Activated CD4-positive, alpha-beta memory T cell treated with anti-CD3 and anti-CD28 coated beads for 36 hours (primary cell): ENCODE data around the gene PMEL. TPM values are rescaled to one million over a fixed set of nuclear protein-coding genes. Genes with fewer than 3 reads are reported as not detected.
A peak's percentile ranks its signal among the peaks of the same experiment; 100 is the strongest.

Source experiments
- CTCF ChIA-PET: fragments of 350-600 bp; sonication (Branson Sonifier 250); formaldehyde crosslinking; loops from one replicate; lab custom pipeline; 2021; ENCODE audit warnings: antibody characterized with exemption, inconsistent platforms; lab: Charles Lee
- POLR2A ChIA-PET: fragments of 350-600 bp; sonication (Branson Sonifier 250); formaldehyde crosslinking; loops from one replicate; lab custom pipeline; 2021; ENCODE audit warnings: antibody characterized with exemption; lab: Charles Lee
- DNase-seq: peaks from one replicate; pipeline ENCODE4 v3.0.0-alpha.2; 2020
- H3K27ac Mint-ChIP-seq: one replicate; pipeline ENCODE4 v1.8.0; 2021; ENCODE audit warnings: mixed read lengths
- H3K27me3 Mint-ChIP-seq: one replicate; pipeline ENCODE4 v1.8.0; 2021; ENCODE audit warnings: mixed read lengths
- H3K36me3 Mint-ChIP-seq: one replicate; pipeline ENCODE4 v1.8.0; 2021; ENCODE audit warnings: mixed read lengths
- H3K4me1 Mint-ChIP-seq: one replicate; pipeline ENCODE4 v1.8.0; 2021; ENCODE audit warnings: low read depth, mixed read lengths
- H3K4me3 Mint-ChIP-seq: one replicate; pipeline ENCODE4 v1.8.0; 2021; ENCODE audit warnings: mild to moderate bottlenecking, mixed read lengths
- H3K9me3 Mint-ChIP-seq: one replicate; pipeline ENCODE4 v1.8.0; 2021; ENCODE audit warnings: mixed read lengths
- intact Hi-C: fragments of 100-400 bp; cut with micrococcal nuclease; formaldehyde crosslinking; loops from one replicate; pipeline ENCODE4 v1.15.1; 2023
- total RNA-seq, 2 experiments: library from RNA; stranded (reverse); gene quantifications; one replicate each; pipeline ENCODE4 v1.2.3, GENCODE V29; 2021

PMEL gene
- total RNA-seq, 2 experiments from 2014 or later, result 0.94 to 1.5 TPM

GRCh38 chr12:55970775-55971174, 4.9 kb upstream of the PMEL start:
- CTCF ChIA-PET, result interaction anchor here (1.1 kb wide), 1 partner anchor 26 kb away, joined by 3 read pairs; no protein-coding TSS in a partner anchor
- Mint-ChIP-seq H3K27me3 (no peaks in the 10 kb centered on the region), H3K27ac (no peak overlapping the region), H3K36me3 (peaks cover 33% of the 10 kb centered on the region), H3K4me1 (peaks cover 19% of the 10 kb centered on the region), H3K9me3 (no peaks in the 10 kb centered on the region), H3K4me3 (no peak overlapping the region)
- intact Hi-C loops, result loop anchor here (10.0 kb wide), 1 partner anchor 254 kb away; the partner anchor contains the start of genes NABP2 and RNF41
- no peak for DNase-seq
- POLR2A ChIA-PET, result no interaction called here

- H3K27me3 Mint-ChIP-seq, result no peaks in the 10 kb centered on the region
- H3K36me3 Mint-ChIP-seq, result peaks cover 33% of the 10 kb centered on the region
- H3K27ac Mint-ChIP-seq, result no peak overlapping the region
- DNase-seq, result no peak
- no peak overlapping the region for H3K4me3 Mint-ChIP-seq
- no peaks in the 10 kb centered on the region for H3K9me3 Mint-ChIP-seq
- peaks cover 21% of the 10 kb centered on the region for H3K4me1 Mint-ChIP-seq
- CTCF ChIA-PET, result interaction anchor here (2.2 kb wide), 1 partner anchor 30 kb away, joined by 11 read pairs; no protein-coding TSS in a partner anchor
- intact Hi-C loops, result no loop called here
- POLR2A ChIA-PET, result interaction anchor here (0.5 kb wide), 1 partner anchor 240 kb away, joined by 3 read pairs; no protein-coding TSS in a partner anchor
Measured at GRCh38 chr12:55969356-55969755, 3.5 kb upstream of the PMEL start.

- H3K4me3 Mint-ChIP-seq, result peak within 1 kb of the TSS; percentile 85
- no peaks in the 10 kb centered on the region for H3K9me3 Mint-ChIP-seq
- peak within 1 kb of the TSS; percentile 80 for H3K27ac Mint-ChIP-seq
- DNase-seq, result peak; percentile 94
- intact Hi-C loops, result no loop called here
- H3K27me3 Mint-ChIP-seq, result no peaks in the 10 kb centered on the region
- peaks cover 29% of the 10 kb centered on the region for H3K36me3 Mint-ChIP-seq
- ChIA-PET CTCF (interaction anchor here (2.2 kb wide), 1 partner anchor 27 kb away, joined by 11 read pairs; no protein-coding TSS in a partner anchor), POLR2A (no interaction called here)
- H3K4me1 Mint-ChIP-seq, result peaks cover 21% of the 10 kb centered on the region
Measured at GRCh38 chr12:55966408-55967281, 803 bp upstream of the PMEL start, which contains the start of gene CDK2. CDK2 (plus strand) TSS chr12:55966830; CDS start chr12:55967009, 179 bp downstream.

- Mint-ChIP-seq H3K9me3 (no peaks in the 10 kb centered on the region), H3K4me1 (peaks cover 21% of the 10 kb centered on the region), H3K27me3 (no peaks in the 10 kb centered on the region), H3K36me3 (peaks cover 23% of the 10 kb centered on the region), H3K4me3 (no peak overlapping the region), H3K27ac (no peak overlapping the region)
- intact Hi-C loops, result no loop called here
- POLR2A ChIA-PET, result no interaction called here
- CTCF ChIA-PET, result interaction anchor here (1.2 kb wide), 1 partner anchor 120 kb away, joined by 3 read pairs; no protein-coding TSS in a partner anchor
- DNase-seq, result no peak
Measured at GRCh38 chr12:55965240-55965639, 602 bp downstream of the PMEL start.

- Mint-ChIP-seq H3K27me3 (no peaks in the 10 kb centered on the region), H3K27ac (no peak overlapping the region), H3K36me3 (peaks cover 15% of the 10 kb centered on the region), H3K9me3 (no peaks in the 10 kb centered on the region), H3K4me3 (no peak overlapping the region), H3K4me1 (peaks cover 23% of the 10 kb centered on the region)
- no peak for DNase-seq
- intact Hi-C loops, result no loop called here
- CTCF ChIA-PET, result no interaction called here
- POLR2A ChIA-PET, result no interaction called here
Measured at GRCh38 chr12:55963760-55964159, 2.1 kb downstream of the PMEL start.

GRCh38 chr12:55957106-55957859, 8.6 kb downstream of the PMEL start:
- Mint-ChIP-seq H3K36me3 (peaks cover 23% of the 10 kb centered on the region), H3K9me3 (no peaks in the 10 kb centered on the region), H3K27ac (peak overlapping the region; percentile 46), H3K4me3 (no peak overlapping the region), H3K27me3 (no peaks in the 10 kb centered on the region), H3K4me1 (peaks cover 20% of the 10 kb centered on the region)
- ChIA-PET POLR2A (interaction anchor here (1.0 to 3.8 kb wide), 4 partner anchors 11 to 22 kb away, joined by 4 to 15 read pairs (median 5); partner anchors contain the start of gene RAB5B), CTCF (interaction anchor here (0.6 to 1.8 kb wide), 6 partner anchors 11 to 219 kb away, joined by 3 read pairs; no protein-coding TSS in a partner anchor)
- DNase-seq, result no peak
- intact Hi-C loops, result no loop called here

GRCh38 chr12:55955800-55956508, 9.9 kb downstream of the PMEL start:
- Mint-ChIP-seq H3K27ac (peak overlapping the region; percentile 59), H3K27me3 (no peaks in the 10 kb centered on the region), H3K36me3 (peaks cover 36% of the 10 kb centered on the region), H3K4me3 (no peak overlapping the region), H3K9me3 (no peaks in the 10 kb centered on the region), H3K4me1 (peaks cover 20% of the 10 kb centered on the region)
- DNase-seq, result peak; percentile 69
- intact Hi-C loops, result no loop called here
- ChIA-PET CTCF (interaction anchor here (0.6 to 2.0 kb wide), 7 partner anchors 16 to 217 kb away, joined by 3 to 12 read pairs (median 3); no protein-coding TSS in a partner anchor), POLR2A (interaction anchor here (1.0 to 3.8 kb wide), 3 partner anchors 13 to 20 kb away, joined by 4 to 15 read pairs (median 4); partner anchors contain the start of gene RAB5B)

GRCh38 chr12:55955344-55955743, 10.5 kb downstream of the PMEL start:
- Mint-ChIP-seq H3K9me3 (no peaks in the 10 kb centered on the region), H3K4me1 (peaks cover 20% of the 10 kb centered on the region)

GRCh38 chr12:55946553-55946952, 19.3 kb downstream of the PMEL start:
- Mint-ChIP-seq H3K27ac (peak overlapping the region; percentile 75), H3K9me3 (no peaks in the 10 kb centered on the region), H3K4me3 (no peak overlapping the region), H3K27me3 (no peaks in the 10 kb centered on the region), H3K4me1 (peaks cover 43% of the 10 kb centered on the region), H3K36me3 (peaks cover 59% of the 10 kb centered on the region)
- no peak for DNase-seq
- intact Hi-C loops, result no loop called here
- POLR2A ChIA-PET, result interaction anchor here (0.8 to 1.6 kb wide), 5 partner anchors 10 to 15 kb away, joined by 3 to 5 read pairs (median 4); no protein-coding TSS in a partner anchor
- CTCF ChIA-PET, result interaction anchor here (0.6 to 1.4 kb wide), 4 partner anchors 8 to 67 kb away, joined by 3 to 4 read pairs (median 3); no protein-coding TSS in a partner anchor

More at GRCh38 chr12:55955344-55955743, 10.5 kb downstream of the PMEL start:
- intact Hi-C loops, result no loop called here
- Mint-ChIP-seq H3K4me3 (no peak overlapping the region), H3K36me3 (peaks cover 37% of the 10 kb centered on the region), H3K27me3 (no peaks in the 10 kb centered on the region), H3K27ac (peak overlapping the region; percentile 59)
- ChIA-PET CTCF (interaction anchor here (0.8 to 2.0 kb wide), 4 partner anchors 15 to 217 kb away, joined by 3 to 12 read pairs (median 4); no protein-coding TSS in a partner anchor), POLR2A (interaction anchor here (1.2 to 3.8 kb wide), 2 partner anchors 13 to 19 kb away, joined by 4 to 15 read pairs; partner anchors contain the start of gene RAB5B)
- no peak for DNase-seq

- Mint-ChIP-seq H3K27ac (peak overlapping the region; percentile 50), H3K36me3 (peaks cover 68% of the 10 kb centered on the region), H3K27me3 (no peaks in the 10 kb centered on the region), H3K9me3 (no peaks in the 10 kb centered on the region), H3K4me3 (no peak overlapping the region), H3K4me1 (peaks cover 74% of the 10 kb centered on the region)
- ChIA-PET POLR2A (interaction anchor here (1.2 to 1.5 kb wide), 2 partner anchors 12 to 125 kb away, joined by 4 read pairs; partner anchors contain the start of genes ORMDL2 and SARNP), CTCF (interaction anchor here (0.8 to 1.9 kb wide), 5 partner anchors 10 to 125 kb away, joined by 3 to 9 read pairs (median 3); partner anchors contain the start of genes ORMDL2, RAB5B and SARNP)
- DNase-seq, result no peak
- intact Hi-C loops, result no loop called here
Measured at GRCh38 chr12:55942577-55943136, 23.2 kb downstream of the PMEL start.
